DMS 273 (cell line): Measurements from ENCODE around the gene TUBB2B.
"Not testable (repeated sequence)": the region's sequence is repeated elsewhere in the genome, so short reads cannot be mapped to it uniquely, and the experiment has no call there.

Experiments
- DNase-seq: peaks from one replicate; lab custom pipeline; 2025; ENCODE audit not compliant: unreplicated experiment; lab: John Stamatoyannopoulos, UW

Gene TUBB2B

DNA sequence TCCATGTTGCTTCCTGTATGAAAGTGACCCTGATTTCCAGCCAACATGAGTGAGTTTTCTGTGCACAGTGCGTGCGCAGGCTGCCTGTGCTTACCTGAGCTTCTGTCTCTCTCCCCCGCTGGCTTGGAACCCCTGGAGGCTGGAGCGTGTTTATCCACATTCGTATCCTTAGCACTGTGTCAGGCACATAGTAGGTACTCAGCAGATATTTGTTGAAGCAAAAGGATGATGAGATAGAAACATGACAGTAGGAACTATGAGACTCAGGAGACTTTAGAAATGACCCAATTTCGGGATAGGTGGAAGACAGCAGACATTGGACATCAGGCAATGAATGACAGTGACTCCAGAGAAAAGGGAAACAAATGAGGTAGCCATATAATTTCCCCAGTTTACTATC lies 15.2 kb downstream of the TUBB2B start:
- DNase-seq: no peak

DNA sequence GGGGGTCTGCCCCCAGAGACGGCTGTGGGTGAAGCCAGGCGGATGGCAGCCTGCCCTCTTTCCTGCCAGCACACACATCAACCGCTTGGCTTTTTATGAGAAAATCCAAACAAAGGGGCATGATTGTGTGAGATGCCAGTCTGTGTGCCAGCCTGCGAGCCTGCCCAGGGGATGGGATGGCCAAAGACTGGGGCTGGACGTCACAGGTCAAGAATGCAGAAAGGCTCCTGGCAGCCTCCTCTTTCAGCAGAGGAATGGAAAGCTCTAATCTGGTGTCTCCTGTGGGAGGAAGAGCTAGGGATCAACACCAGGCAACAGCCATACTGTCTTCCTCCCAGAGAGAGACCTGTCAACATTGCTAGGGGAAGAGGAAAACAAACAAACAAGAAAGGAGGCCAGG lies 15.8 kb downstream of the TUBB2B start:
- no peak for DNase-seq

DNA sequence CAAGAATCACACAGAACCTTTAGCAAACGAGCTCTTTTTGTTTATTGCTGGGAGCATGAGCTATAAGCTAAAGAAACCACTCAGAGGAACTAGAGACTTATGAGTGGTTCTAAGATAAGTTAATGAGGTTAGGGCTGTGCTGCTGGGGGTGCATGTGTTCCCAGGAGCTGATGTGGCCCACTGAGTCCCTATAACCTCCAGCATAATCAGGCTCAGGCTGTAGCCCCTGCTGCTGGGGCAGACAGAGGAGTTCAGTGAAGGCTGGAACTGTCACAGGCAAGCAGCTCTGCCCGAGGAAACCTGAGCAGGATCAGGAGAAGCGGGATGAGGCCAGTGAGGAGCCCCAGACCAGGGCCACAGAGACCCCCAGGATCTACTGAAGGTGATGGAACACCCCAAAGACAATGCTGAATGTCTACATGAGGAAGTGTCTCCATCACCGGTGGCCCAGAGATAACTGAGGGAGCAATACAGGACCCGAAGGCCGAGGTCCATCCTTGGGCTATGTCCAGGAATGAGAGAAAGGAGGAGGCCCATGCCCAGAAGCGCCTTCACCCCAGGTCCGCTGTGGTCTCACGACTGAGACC lies 17.3 kb downstream of the TUBB2B start:
- no peak for DNase-seq

DNA sequence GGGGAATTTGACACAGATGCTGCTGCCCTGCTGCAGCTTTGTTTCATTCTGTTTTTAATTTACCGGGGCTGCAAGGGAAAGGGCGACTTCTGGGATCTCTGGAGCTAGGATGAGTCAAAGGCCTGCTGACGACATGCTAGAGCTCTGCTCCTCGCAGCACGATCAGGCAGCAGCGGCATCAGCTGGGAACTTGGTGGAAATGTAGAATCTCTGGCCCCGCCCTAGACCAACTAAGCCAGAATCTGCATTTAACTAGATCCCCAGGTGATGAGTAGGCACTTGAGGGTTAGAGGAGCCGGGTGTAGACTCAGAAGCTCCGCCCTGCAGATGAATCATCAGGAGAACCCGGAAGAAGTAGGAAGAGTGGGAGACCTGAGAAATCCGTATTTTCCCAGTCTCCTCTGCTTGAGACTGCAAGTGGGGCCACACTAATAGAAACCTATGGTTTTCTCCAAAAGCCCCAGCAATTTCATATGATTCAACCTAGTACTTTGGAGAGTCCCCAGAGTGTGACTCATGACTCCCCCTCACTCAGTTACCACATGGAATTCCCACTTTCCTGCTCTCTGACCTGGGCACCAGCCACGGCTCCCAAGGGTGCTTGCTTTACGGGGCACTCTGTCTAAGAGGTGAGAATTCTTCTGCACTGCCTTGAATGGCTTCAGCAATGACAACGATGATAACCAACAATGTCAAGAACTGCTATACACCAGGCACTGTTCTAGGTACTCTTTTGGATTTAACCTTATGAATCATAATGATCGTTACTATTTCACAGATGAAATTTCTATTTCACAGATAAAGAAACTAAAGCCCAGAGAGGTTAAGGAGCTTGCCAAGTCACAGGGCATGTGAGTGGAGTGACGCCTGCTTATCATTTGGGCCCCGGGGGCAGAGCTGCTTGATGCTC lies 18.1 kb downstream of the TUBB2B start:
- peak; percentile 66 for DNase-seq

DNA sequence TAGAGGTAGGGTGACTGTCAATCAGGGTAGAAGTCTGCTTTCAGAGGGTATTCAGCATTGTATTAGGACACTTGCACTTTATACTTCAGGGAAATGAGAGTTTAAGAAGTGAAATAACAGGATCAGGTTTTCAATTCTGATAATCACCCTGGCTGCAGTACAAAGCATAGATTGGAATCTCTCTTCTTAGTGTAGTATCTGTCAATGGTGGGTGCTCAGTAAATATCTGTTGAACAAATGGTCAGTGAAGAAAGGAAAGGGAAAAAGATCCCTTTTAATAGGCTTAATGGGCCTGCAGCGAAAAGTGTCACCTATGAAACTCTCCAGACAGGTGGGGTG lies 18.7 kb downstream of the TUBB2B start:
- no peak for DNase-seq

DNA sequence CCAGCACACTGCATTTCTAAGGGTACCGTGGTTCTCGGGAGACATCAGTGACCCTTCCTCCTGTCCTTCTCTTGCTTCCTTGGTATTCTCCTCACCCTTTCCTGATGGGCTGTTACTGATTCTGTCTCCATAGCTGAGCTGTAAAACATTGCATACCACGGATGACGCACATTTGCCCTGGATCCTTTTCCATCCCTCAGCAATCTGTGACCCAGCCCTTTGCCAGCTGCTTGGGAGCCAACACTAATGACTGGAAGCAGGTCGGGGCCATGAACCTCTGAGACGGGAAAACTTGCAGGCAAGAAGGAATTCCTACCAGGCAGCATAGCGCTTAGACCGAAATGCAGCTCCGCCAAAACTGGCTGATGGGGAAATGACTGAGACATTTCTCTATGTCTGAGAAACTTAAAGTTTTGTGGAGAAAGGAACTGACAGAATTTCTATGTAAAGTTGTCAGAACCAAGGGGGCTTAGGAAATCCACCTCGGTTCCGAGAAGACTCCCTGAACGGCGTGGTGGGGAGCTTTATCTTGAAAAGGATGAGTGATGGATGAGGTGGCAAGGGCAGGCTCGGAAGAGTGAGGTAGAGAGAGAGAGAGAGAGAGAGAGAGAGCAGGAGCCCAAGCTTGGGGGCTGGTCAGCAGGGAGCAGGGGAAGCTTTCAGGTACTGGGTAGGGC lies 19.2 kb downstream of the TUBB2B start:
- DNase-seq: peak; percentile 45

DNA sequence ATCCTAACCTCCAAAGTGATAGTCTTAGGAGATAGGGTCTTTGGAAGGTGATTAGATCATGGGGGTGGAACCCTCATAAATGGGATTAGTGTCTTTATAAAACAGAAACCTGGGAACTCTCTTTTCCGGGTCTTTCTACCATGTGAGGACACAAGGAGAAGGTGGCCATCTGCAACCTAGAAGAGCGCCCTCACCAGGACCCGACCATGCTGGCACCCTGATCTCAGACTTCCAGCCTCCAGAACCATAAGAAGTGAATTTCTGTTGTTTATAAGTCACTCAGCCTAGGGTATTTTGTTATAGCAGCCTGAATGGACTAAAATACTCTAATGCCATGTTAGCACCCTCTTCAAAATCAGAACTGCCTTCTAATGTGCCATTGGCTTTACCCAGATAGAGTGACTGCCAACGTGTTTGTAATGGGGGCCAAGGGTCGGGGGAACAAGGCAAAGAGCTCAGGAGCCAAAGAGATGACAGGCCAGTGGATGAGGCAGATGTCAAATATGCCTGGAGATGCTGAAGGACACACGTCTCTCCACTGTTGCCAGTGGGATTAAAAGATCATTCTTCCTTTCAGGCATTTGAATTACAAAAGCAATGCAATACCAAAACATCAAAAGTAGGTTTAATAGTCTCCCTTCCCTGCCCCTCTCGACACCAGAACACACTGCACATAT lies 21.0 kb downstream of the TUBB2B start:
- no peak for DNase-seq

DNA sequence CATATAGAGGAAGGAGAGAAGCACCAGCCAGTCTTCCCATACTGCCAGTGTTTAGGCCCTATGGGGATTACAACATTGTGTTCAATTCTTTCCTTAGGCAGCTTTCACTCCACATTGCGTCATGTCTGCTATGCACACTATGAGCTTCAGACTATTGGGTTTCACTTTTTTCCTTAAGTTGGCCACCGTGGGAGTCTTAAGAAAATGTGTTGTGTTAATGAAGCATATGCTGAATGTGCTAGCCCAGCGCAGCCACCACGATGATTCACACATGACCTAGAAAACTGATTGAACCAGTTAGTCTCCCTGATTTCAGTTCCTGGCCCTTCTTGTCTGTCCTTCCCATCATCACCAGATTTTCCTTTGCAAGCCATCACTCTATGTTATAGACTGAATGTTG lies 21.5 kb downstream of the TUBB2B start:
- DNase-seq: no peak

DNA sequence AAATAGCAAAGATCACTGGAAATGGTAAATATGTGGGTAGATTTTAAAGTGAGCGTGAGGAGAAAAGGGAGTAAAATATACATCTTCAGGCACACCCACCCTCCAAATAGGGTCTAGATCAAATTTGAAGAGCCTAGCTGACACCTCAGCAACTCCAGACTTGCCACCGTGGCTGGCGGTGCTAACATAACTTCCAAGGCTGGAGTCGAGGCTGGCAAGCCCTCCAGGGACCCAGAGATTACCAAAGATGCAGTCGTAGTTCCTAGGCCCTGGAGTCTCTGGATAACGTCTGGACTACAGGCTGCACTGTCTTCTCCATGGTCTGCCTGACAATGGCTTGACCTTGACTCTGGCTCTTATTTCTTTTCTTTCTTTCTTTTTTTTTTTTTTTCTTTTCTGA lies 22.5 kb downstream of the TUBB2B start:
- no peak for DNase-seq

DNA sequence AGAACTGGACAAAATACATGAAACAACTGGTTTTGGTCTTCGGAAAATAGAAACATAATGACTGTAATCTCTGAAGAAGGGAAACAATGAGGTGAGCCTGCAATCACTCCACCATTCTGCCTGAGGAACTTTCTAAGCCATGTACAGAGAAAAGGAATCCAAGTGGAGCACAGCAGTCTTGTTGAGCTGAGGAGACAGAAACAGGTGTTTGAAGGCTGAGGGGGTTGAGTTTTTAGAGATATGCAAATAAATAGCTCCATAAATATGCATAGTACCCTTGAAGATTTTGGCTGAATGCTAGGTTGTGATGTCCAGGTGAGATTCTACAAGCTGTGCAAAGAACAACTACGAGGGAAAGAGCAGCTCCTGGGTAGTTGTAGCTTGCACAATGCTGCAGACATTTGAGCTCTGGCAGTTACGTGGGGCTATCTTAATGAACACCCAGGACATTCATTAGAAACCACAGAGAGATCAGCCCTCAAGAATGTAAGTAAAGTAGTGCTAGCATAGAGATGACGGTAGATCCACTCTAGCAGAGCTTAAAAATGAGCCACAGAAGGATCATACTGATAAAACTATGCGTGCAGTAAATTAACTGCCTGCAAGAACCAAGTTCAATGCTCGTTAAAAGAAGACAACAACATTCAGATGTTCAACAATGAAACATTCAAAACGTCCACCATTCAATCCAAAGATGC lies 24.3 kb downstream of the TUBB2B start:
- DNase-seq: no peak

DNA sequence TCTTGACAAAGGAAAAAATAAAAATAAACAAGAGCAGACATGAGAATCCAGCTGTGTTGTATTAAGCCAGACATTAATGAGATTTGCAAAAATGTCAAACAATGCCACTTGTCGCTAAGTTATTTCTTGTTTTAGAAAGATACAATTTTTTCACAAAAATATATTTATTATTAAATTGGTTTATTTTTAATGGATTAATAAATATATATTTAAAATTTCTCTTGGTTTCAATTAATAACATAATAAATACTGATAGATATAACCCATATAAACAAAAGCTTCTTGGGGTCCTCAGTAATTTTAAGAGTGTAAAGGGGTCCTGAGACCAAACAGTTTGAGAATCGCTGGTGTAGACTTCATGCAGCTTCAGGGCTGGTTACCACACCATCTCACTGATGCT lies 26.1 kb downstream of the TUBB2B start:
- no peak for DNase-seq

DNA sequence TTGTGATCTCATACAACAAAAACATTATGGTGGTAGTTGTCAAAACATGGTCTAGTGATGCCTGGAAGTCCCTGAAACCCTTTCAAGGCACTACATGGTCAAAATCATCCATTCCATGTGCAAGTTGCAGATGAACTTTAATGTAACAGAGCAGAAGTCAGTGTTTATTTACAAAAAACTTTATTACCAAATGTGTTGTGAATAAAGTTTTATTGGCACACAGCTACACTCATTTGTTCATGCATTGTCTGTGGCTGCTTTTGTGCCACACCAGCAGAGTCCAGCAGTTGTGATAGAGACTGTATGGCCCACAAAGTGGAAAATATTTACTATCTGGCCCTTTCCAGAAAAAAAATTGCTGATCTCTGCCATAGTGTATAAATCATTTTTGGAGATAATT lies 26.8 kb downstream of the TUBB2B start:
- no peak for DNase-seq

DNA sequence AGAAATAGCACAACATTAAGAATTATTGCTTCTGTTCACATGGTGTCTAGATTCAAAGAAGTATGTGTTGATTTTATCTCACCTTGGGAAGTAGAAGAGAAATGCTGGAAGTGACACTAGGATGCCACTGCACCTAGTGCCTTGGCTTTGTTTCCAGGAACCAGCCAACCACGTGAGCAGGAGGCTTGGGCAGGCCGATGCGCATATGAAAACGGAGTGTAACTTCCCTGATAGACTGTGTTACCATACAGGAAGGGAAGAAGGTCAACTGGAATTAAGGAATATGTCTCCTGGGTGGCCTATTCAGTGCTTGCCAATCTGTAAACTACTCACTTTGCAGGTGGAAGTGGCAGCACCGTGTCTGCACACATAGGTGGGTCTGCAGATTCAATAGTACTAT lies 28.1 kb downstream of the TUBB2B start:
- DNase-seq: no peak

DNA sequence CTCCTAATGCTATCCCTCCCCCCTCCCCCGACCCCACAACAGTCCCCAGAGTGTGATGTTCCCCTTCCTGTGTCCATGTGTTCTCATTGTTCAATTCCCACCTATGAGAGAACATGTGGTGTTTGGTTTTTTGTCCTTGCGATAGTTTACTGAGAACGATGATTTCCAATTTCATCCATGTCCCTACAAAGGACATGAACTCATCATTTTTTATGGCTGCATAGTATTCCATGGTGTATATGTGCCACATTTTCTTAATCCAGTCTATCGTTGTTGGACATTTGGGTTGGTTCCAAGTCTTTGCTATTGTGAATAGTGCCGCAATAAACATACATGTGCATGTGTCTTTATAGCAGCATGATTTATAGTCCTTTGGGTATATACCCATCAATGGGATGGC lies 29.7 kb downstream of the TUBB2B start:
- not testable (repeated sequence) for DNase-seq

DNA sequence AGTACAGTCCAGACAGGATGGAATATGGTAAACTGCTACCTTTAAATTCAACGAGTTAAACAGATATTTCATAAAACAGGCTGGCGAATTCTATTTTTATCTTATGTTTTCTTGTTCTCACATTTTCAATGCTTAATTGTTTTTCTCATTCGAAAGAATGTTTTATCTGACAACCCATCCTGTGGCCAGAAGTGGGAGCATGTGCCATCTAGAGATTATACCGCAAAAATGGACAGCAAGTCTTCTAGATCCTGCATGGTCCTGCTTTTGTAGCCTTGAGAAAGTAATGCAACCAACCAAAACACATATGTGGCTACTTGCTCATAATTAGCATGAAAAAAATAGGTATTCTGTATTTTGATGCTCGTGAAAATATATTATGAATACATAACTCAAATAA lies 30.7 kb downstream of the TUBB2B start:
- no peak for DNase-seq

DNA sequence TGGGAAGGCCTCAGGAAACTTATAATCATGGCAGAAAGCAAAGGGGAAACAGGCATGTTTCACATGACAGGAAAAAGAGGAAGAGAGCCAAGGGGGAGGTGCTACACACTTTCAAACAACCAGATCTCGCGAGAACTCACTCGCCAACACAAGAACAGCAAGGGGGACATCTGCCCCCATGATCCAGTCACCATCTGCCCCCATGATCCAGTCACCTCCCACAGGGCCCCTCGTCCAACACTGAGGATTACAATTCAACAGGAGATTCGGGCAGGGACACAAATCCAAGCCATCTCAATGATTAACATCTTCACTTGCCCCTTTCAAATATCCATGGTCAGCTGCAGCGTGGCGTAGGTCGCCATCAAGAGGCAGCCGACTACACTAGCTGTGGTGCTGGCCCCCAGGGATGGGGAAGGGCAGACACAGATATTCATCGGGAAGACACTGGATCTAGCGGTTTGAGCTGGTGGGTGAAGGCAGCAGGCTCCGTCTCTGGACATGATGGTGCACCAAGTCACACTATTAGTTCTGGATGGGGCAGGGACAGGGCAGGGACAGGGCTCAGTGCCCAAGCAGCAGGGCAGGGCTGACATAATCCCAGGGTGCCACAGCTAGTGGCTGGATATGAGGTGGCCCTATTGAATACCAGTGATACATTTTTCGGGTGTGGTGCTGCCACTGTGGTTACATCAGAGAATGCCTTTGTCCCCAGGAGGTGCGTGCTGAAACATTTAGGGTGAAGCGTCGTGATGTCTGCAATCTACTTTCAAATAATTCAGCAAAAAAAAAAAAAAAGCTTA lies 31.6 kb downstream of the TUBB2B start:
- DNase-seq: peak; percentile 41

DNA sequence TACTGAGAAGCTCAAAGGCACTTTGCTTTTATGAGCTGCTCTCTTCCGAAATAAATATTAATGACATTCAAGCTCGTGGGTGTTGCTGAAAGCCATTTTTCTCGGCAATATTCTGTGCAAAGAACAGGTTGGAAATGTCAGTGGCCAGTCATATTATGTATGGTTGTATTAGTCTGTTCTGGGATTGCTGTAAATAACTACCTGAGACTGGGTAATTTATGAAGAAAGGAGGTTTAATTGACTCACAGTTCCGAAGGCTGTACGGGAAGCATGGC lies 32.1 kb downstream of the TUBB2B start:
- DNase-seq: no peak

DNA sequence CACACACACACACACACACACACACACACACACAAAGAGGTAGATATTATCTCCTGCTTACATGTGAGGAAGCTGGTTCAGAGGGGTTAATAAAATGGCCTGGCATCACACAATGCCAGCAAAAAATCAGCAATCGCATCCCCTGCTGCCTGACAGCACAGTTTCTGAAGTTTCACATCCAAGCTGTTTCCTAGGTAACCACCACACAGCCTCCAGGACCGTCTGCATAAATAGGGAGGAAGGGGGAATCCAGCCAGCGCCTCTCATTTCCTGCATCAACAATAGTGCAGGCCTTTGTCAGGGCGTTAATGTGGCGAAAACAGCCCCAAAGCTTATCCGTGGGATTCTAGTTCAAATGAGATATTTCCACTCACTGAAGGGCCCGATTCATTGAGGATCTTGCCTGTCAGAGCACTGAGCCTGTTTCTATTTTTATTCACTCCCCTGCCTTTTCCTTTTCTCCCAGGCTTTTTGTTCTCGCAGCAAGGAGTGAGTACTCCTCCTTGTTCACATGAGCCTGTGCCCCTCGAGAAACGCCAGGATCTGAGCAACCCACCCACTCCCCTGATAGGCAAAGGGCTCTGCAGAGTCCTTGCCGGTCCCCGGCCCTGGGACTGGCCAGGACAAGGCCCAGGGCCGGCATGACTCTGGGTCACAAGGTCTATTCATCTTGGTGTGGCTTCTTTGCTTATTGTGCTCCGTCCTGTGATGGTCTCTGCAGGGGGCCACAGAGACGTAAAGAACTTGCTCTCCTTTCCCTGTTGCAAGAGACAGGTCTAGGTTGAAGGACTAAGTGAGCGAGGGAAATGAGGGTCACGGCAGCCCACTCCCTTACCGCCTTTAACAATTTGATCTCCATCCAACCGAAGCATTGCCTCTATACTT lies 32.7 kb downstream of the TUBB2B start:
- DNase-seq: peak; percentile 56

DNA sequence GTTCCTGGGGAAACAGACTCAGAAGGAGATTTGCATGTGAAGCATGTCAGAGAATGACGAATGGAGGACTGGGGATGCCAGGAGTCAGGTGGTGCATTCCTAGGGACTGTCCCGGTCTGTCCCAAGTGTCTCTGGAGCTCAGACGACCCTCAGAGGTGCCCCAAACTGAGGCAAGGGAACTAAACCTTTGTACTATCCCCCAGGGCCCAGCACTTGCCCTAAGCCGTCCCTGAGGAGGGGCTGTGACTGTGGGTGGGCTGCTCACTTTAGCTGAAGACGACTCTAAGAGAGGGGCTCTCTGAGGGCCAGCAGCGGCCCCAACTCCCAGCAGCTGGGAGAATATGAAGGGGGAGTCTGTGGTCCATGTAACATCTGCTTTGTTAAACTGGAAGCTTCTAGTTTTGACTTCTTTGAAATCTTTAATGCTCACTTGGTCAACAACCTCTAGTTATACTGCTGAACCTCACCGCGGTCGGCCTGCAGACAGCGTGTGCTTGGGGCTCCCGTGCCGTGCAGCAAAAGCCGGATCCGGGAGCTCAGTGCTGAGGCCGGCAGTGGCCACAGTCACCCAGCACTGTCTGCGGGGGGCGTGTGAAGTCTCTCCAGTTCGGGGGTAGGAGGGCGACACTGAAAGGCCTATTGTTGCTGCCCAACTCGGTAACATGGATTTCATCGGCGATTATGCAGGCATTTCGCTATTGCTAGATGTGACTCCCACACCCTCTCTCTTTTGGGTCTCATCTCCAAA lies 34.2 kb downstream of the TUBB2B start:
- no peak for DNase-seq
